ENCODE measurements around the gene PPIP5K1.

GRCh38 chr15:43492266-43492665 is 97.7 kb downstream of the PPIP5K1 start:
- TF ChIP-seq ZNF548 (tag by site-specific recombination; IDR thresholded peaks at IDR 0.05), result no peak
- TF ChIP-seq CTCF (tag by site-specific recombination; IDR thresholded peaks at IDR 0.05), result no peak
- no peak for TF ChIP-seq ZNF596 (tag by site-specific recombination; IDR thresholded peaks at IDR 0.05)
- TF ChIP-seq ZNF501 (tag by site-specific recombination; IDR thresholded peaks at IDR 0.05), result no peak
- no peak for TF ChIP-seq PRDM10 (tag by site-specific recombination; IDR thresholded peaks at IDR 0.05)
- no peak for TF ChIP-seq ZNF830 (tag by site-specific recombination; IDR thresholded peaks at IDR 0.05; ENCODE audit: low read depth)
- TF ChIP-seq ZNF670 (tag by site-specific recombination; IDR thresholded peaks at IDR 0.05; ENCODE audit: low read depth), result no peak
- no peak for TF ChIP-seq ZNF239 (tag by site-specific recombination; IDR thresholded peaks at IDR 0.05)
- TF ChIP-seq ZNF629 (tag by site-specific recombination; IDR thresholded peaks at IDR 0.05), result no peak

Measured in HEK293 (cell line).